Activated T-cell treated with anti-CD3 and anti-CD28 coated beads for 1 hour (primary cell): Measurements from ENCODE around the gene STARD3NL.

Source experiments
- DNase-seq: peaks from one replicate; pipeline ENCODE4 v3.0.0-alpha.2; 2020; ENCODE audit warnings: low read depth

STARD3NL gene

DNA sequence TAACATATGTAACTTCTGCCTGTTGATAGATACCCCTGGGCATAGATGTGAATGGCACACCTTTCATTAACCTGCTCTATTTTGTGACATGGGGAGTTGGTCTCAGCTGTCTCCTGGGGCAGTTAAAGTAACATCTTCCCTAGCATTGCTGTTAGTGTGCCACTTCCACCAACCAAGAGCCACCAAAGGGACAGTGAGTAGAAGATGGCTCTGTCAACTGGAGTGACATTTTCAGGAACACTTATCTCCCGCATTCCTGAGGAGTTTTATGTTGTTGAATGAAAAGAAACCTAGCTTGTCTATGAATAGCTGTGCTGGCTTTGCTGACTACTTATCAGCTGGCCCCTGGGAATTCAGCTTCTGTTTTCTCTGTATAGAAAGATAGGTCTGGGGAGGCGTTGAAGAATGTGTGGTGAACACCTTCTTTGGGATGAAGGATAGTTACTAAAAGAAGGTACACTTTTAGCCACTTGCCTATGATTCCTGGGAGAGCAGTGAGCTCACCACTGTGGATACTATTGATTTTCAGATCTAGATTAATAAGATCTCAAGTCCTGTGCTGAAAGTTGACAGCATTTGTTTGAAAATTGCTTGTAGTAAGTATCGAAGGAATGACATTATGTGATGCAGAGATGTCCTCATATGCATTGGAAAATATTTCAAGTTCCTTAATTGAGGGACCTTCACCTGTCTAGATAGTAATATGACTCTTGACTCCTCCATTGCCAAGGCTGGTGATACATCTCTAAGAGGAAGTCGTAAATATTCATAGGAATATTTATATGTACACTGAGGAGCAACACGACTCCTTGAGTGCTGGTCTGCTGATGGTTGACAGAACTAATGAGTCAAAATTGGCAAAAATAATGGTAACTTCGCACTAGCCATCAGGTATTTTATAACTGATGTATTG lies 7.6 kb downstream of the STARD3NL start:
- no peak for DNase-seq

DNA sequence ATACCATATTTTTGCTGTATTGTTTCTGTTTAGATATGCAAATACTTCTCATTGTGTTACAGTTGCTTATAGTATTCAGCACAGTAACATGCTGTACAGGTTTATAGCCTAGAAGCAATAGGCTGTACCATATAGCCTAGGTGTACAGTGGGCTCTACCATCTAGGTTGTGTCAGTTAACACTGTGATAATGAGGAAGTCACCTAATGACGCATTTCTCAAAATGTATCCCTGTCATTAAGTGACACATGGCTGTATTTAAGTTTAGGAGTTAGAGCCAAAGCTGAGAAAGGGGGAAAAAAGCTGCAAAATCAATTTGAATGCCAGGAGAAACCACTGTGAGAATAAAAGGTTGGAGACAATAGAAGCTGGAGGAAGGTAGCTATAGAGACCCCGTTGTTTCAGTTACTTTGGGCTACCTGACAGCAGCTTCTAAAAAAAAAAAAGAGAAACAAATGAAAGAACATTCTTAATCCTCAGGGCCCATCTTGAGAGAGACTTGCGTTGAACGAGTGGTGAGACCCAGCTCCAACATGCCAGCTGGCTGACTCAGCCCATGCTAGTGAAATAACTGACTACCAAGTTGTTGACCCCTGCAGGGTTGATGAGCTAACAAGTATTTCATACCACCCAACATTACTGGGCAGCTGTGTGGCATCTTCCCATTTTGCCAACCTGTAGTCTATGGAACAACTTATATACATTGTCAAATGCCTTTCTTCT lies 8.7 kb downstream of the STARD3NL start:
- no peak for DNase-seq

DNA sequence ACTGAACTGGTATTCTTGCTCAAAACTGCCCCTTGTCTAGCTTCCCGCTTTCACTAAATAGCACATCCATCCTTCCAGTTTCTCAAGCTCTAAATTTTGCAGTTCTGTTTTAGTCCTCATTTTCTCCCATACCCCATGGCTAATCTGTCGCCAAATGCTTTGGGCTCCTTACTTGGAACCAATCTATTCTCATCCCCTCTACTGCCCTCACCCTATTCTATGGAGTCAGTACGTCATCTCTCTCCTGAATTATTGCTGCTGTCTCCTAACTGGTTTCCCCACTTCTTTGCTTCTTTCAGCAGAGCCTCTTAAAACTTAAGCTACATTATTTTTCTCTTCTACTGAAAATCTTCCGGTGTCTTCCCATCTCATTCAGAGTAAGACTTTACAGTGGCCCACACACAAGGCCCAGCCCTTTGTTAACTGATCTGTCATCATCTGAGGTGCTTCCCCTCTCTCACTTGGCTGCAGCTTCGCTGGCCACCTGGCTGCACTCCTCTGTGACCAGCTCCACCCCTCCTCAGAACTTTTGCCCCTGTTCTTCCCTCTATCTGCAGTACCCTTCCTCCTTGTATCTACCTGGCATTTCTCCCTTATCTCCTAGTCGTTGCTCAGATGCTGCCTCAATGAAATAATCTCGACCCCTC lies 9.9 kb downstream of the STARD3NL start:
- no peak for DNase-seq

DNA sequence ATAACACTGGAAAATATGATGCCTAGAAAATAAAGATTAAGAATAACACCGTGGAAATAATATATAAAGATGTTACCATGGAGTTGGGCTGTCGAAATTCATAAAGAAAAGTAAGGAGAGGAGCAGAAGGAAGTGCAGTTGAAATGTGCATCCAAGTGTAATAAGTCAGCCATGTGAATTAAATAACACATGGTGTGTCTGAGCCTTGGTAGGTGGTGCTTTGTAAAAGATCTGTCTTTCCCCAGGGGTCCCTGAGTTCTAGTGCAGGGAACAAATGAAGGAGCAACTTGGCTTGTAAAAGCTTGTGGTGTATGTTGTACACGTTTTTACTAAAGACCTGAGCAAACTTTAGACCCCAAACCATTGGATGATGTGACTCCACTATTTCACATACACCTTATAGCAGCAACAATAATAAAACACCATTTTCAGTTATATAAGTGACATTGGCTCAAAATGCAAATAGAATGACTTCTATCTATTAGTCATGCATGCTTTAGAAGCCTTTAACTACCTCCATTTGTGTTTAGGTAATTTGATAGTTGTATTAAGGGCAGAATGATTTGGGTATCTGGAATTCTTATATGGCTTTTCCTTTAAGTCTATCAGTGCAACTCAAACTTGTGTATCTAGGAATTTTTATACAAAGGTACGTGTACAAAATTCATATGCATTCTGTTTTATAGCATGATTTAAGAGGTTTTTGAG lies 11.3 kb downstream of the STARD3NL start:
- DNase-seq, result no peak

DNA sequence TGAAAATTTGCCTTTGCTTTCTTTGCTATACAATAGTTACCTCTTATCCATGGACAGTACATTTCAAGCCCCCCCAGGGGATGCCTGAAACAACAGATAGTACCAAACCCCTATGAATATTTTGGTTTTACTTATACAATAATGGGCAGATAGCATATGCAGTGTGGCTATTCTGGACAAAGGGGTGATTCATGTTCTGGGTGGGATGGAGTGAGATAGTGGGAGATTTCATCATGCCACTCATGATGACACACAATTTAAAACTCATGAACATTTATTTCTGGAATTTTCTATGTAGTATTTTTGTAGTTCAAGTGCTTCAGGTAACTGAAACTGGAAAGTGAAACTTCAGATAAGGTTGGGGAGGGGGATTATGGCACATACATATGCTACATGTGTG lies 12.0 kb downstream of the STARD3NL start:
- no peak for DNase-seq

DNA sequence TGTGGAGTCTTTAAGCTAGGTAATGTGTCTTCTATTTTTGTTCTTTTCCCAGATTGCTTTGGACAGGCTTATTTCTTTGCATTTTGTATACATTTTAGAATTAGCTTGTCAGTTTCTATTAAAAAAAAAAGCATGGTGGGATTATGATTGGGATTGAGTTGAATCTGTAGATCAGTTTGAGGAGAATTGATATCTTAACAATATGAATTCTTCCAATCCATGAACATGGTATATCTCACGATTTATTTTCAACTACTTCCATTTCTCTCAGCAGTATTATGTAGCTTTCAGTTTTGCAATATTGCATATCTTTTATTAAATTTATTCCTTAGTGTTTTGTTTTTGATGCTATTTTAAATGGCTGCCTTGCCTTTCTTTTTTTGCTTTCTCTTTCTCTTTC lies 13.7 kb downstream of the STARD3NL start:
- DNase-seq, result no peak

DNA sequence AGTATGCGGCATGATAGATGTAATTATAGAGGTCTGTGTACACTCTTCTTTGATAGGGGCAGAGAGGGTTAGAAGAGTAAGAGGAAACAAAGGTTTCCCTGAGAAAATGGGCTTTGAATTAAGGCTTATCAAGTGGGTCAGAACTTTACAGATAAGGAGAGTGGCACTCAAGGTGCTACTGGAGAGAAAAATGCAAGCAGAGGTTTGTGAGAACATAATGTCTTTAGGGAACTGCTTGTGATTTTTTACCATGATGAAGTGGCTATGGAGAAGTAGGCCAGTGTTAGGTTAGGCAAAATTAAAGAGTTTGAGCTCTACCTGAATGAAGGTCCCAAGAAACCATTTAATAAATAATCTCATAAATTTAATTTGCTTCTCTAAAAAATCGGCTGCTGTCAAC lies 14.3 kb downstream of the STARD3NL start:
- no peak for DNase-seq

DNA sequence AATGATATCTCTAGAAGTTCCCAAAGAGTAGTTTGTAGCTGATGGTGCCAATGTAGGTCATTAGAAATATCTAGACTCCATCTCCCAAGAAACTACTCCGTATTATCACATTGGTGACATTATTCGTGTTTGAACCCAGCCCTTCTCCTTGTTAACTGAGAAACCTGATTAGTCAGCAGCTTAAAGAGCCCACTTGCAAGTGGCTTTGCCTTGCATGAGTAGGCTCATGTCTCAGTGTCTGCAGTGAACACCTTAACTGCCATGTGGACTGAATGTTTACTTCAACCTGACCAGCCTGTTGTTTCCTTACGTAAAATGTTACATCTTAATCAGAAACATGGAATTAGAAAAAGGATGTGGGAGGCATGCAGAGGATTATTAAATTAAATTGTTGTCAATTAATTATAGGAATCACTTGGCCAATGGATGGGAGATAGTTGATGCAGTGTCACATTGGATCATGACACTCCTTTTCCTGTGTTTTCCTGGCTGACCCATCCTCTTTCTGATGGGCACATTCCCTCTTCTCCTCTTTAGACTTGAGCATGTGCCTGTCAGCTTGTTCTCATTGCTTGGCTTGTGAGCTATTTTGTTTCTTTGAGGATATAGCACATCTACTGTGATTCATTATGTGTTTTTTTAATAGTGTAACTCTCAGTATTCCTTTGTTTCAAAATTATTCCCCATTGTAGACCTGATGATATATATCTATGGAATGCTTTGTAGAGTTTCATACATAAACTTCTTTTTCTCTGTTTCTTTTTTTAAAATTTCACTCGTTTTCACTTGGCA lies 18.0 kb downstream of the STARD3NL start:
- no peak for DNase-seq

DNA sequence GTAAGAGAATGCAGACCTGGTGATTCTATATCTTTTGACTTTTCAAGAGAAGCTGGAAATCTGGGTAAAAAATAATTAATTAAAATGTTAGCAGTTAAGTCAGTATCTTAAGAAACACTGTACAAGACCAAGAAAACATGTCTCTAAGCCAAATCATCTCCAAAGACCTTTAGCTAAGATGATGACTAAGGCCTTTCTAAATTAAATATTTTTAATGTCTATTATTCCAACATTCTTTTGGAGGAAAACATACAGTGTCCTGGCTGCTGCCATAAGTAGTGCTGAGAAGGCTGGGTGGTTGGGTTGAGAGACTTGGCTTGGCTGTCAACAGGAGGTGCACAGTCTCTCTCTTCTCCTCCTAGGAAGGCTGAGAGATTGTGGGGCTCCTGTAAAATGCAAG lies 20.3 kb downstream of the STARD3NL start:
- no peak for DNase-seq

DNA sequence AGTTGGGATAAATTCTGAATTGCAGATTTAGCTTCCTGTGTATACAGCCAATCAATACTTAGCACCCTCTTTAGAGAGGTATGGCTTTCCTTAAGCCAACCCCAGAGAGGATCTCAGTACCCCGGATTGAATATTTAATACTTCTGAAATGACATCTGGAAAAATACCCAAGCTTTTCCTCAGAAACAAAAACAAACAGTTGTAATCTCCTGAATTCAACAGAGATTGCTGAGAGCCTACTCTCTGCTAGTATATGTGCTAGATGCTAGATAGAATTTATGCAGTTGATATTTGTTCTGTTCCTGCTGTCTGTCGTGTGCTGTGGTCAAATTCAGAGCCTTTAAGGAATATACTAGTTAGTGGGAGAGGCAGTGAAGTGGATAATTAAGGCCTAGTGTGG lies 21.1 kb downstream of the STARD3NL start:
- no peak for DNase-seq

DNA sequence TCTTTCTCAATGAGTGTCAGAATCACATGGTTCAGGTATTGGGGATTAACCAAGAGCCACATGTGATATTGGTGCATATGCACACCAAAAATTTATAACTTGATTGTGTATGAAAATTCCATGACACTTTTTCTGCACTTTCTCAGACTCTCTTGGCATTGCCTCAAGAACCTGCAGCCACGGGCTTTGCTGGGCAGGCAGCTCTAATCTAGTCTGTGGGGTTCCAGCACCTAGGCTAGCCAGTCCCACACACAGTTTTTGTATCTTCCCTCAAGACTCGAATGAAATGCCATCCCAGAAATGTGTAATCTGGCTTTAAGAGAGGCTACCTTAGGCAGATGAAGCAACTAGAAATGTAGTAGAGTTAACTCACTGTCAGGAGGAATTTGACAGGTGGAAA lies 21.7 kb downstream of the STARD3NL start:
- no peak for DNase-seq

DNA sequence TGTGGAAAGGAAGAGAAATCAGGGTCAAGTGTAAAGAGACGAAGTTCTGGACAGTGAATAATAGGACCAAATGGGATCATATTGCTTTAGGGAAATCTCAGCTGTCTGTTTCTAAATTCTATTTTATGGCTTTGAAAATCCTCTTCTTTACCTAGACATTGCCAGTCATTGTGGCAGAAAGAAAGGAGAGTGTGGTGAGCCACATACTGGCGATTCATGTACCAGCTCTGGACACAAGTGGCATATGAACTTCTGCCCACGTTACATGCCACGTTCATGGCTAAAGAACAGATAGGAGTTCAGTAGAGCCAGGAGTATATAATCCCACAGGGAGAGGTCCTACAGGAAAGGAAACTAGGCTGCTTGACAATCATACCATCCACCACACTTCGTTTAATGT lies 28.0 kb downstream of the STARD3NL start:
- DNase-seq, result no peak

DNA sequence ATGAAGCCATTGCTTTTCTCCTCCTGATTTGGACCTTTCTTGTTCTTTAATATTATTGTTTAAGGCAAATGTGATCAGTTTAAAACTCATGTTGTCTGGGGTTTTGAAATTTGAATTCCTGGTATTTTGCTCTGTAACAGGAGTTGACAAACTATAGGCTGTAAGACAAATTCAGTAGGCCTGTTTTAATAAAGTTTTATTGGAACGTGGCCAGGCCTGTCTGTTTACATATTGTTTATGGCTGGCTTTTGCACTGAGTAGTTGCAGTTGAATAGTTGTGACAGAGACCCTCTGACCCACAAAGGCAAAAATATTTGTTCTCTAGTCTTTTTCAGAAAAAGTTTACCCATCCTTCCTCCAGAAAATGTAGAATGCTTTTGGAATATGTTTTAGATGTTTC lies 29.8 kb downstream of the STARD3NL start:
- DNase-seq, result no peak

DNA sequence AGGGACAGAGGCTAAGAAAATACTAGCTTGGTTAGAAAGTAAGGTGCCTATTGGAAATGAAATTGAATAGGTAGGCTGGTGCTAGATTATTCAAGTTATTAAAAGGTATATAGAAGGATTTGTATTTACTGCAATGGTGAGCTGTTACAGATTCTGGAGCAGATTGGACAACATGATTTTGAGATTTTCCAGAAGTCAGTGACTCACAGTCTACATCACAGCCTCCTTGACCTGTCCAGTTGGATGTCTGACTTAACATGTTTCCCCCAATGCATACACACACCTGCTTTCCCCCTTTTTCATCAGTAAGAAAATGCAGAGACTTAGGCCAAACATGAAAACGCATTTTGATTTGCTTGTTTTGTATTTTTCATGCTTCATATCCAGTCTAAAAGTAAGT lies 33.4 kb downstream of the STARD3NL start:
- DNase-seq, result no peak

DNA sequence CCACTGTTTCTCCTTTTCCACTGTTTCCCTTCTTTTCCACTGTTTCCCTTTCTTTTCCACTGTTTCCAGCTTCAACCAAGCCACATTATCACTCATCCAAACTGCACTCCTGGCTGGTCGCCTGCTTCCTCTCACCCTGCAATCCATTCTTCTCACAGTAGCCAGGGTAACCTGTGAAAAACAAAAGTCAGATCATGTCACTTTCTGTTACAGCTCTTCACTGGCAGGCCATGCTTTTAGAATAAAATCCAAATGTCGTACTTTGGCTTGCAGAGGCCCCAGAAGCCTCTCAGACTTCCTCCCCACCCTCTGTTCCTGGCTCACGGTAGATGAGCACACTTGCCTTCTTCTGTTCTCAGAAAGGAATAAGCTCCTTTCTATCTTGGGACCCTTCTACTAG lies 33.9 kb downstream of the STARD3NL start:
- DNase-seq, result no peak

DNA sequence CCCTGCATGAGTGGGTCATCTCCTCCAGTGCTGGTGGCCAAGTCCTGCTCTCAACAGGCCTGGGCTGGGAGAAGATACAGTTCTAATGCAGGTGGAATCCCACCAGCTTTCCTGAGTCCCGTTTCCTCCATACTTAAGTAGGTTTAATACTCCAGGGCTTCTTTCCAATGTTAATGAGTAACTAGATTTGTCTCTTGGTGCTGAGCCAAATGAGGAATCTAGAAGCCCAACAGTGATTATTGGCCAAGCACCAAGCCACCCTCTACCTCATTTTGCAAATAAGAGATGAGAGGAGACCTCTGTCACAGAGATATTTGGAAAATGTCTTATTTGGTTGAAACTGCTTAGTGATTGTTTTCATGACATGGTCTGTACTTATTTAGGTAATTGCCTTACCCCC lies 37.1 kb downstream of the STARD3NL start:
- DNase-seq, result no peak

DNA sequence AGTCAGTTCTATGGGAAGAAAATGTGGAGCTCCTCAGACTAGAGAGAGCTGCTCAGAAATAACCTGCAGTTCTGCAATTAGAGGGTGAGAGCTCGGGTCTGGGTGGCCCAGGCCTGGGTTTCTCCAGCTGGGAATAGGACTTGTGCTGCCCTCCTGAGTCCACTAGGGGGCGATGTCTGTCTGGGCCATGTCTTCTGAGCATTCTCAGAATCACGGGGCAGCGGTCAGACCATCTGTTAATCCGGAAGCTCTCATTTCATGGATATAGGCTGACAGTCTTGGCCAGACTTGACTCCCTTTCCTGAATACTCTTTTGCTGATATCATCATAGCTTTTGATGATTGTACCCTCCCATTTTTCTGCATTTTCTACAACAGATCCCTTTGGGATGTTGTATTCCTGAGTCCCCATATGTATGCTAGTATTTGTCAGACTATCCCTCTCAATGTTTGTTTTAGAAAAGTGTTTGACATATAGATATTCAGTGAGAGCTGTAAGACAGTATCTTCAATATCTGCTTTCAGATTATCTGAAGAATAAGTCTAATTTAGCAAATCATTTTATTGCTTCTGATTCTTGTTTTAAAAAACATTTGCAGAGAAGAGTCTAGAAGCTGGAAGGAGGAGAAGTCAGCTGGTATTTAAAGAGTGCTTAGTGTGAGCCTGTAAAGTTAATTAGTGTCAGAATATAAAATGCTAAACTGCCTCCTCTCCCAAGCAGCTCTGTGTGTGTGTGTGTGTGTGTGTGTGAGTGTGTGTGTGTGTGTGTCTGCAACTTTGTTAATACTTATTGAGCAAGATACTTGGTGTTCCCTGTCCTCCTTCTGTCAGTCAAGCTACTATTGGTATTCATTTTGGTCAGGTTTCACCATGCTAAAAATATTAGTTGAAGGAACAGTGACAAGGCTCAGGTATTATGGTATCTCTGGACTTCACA lies 38.0 kb downstream of the STARD3NL start:
- peak; percentile 57 for DNase-seq

DNA sequence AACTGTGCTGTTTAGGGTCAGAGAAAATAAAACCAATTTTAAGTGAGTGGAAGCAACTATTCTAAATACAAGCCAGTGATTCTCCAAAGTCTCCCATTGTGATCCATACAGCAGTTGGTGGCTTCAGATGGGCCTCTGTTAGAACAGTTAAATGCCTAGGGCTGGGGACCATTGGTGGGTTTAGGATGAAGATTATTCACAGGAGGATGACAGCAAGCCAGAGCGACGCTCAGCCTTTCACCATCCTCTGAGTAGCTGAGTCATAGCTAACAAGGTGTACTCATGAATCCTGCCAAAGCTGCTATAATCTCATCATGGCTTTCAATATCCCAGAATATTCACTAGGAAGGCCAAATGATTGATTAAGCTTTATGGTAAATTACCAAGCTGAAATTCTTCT lies 39.6 kb downstream of the STARD3NL start:
- no peak for DNase-seq

DNA sequence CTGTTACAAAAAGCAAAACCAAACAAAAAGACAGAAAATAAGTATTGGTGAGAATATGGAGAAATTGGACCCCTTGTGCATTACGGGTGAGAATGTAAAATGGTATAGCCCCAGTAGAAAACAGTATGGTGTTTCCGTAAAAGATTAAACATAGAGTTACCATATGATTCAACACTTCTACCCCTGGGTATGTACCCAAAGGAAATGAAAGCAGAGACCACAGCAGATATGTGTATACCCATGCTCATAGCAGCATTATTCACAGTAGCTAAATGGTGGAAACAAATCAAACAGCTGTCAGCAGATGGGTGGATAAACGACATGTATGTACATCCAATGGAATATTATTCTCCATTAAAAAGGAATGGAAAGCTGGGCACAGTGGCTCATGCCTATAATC lies 42.4 kb downstream of the STARD3NL start:
- DNase-seq, result no peak

DNA sequence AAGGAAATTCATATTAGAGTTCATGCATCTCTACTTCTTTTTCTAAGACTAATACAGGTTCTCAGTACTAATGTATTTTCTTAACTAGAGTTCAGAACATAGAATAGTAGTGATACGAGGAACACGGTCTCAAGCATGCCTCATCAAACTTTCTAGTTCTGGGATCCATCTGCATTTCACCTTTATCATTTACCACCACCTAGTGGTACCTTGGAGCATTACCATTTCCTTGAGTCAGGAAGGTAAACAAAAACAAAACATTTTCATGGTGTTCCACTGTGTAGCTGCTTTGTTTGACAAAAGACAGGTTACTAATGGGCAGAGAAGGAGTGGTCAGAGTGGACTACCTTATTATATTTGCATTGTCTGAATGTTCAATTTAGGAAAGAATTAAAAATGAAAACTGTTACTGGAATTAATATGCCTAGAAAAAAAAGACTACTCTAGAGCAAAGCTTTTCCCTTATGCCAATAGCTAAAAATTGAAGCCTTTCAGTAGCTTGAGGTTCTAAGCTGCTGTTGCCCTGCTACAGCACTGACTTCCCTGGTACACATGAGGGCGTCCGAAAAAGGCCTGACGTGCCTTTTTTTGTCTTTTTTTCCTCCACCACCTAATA lies 44.5 kb downstream of the STARD3NL start:
- no peak for DNase-seq
